ENCODE data around the gene TH. TPM values are rescaled to one million over a fixed set of nuclear protein-coding genes. Genes with fewer than 3 reads are reported as not detected.

The TH gene
- total RNA-seq, 1 donor: not detected

GRCh38 chr11:2143799-2144543 lies 27.6 kb downstream of the TH start:
- DNase-seq (ENCODE audit: low read depth): no peak
- no peak overlapping the region for H3K4me3 ChIP-seq (ENCODE audit: low read depth, low read length)
- TF ChIP-seq, protein P1, sequence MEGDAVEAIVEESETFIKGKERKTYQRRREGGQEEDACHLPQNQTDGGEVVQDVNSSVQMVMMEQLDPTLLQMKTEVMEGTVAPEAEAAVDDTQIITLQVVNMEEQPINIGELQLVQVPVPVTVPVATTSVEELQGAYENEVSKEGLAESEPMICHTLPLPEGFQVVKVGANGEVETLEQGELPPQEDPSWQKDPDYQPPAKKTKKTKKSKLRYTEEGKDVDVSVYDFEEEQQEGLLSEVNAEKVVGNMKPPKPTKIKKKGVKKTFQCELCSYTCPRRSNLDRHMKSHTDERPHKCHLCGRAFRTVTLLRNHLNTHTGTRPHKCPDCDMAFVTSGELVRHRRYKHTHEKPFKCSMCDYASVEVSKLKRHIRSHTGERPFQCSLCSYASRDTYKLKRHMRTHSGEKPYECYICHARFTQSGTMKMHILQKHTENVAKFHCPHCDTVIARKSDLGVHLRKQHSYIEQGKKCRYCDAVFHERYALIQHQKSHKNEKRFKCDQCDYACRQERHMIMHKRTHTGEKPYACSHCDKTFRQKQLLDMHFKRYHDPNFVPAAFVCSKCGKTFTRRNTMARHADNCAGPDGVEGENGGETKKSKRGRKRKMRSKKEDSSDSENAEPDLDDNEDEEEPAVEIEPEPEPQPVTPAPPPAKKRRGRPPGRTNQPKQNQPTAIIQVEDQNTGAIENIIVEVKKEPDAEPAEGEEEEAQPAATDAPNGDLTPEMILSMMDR (IDR thresholded peaks at IDR 0.05; ENCODE audit: insufficient read depth, low read depth, low read length): no peak

DNA sequence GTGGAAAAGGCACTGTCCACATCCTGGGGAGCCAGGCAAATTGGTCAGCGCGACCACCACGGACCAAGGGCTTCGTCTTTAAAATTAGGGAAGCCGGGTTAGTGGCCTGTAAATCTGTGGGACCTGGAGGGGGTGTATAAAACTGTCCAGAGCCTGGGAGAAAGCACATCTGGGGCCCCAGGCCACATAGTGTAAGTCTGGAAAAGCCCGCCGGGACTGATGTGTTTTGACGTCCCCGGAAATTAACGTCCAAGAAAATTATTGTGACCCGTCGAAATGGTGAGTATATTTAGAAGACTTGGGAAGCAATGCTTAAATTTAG lies 28.2 kb downstream of the TH start:
- DNase-seq (ENCODE audit: low read depth): no peak
- TF ChIP-seq, protein P1 (IDR thresholded peaks at IDR 0.05; ENCODE audit: insufficient read depth, low read depth, low read length): no peak
- H3K4me3 ChIP-seq (ENCODE audit: low read depth, low read length): no peak overlapping the region

GRCh38 chr11:2142762-2143202 lies 28.8 kb downstream of the TH start:
- TF ChIP-seq, protein P1 (IDR thresholded peaks at IDR 0.05; ENCODE audit: insufficient read depth, low read depth, low read length): no peak
- no peak overlapping the region for H3K4me3 ChIP-seq (ENCODE audit: low read depth, low read length)
- DNase-seq (ENCODE audit: low read depth): peak; percentile 32

- TF ChIP-seq, protein P1 (IDR thresholded peaks at IDR 0.05; ENCODE audit: insufficient read depth, low read depth, low read length): no peak
- peak; percentile 56 for DNase-seq (ENCODE audit: low read depth)
- H3K4me3 ChIP-seq (ENCODE audit: low read depth, low read length): no peak overlapping the region
Observed at GRCh38 chr11:2142300-2142759, 29.3 kb downstream of the TH start.

GRCh38 chr11:2140411-2141400 lies 30.9 kb downstream of the TH start:
- peak overlapping the region; percentile 33 for H3K4me3 ChIP-seq (ENCODE audit: low read depth, low read length)
- no peak for DNase-seq (ENCODE audit: low read depth)
- TF ChIP-seq, protein P1 (IDR thresholded peaks at IDR 0.05; ENCODE audit: insufficient read depth, low read depth, low read length): no peak

- TF ChIP-seq, protein P1 (IDR thresholded peaks at IDR 0.05; ENCODE audit: insufficient read depth, low read depth, low read length): no peak
- no peak for DNase-seq (ENCODE audit: low read depth)
- peak overlapping the region; percentile 39 for H3K4me3 ChIP-seq (ENCODE audit: low read depth, low read length)
Observed at GRCh38 chr11:2139621-2140337, 31.8 kb downstream of the TH start.

Data from fibroblast of villous mesenchyme (primary cell).